ENCODE data around the gene TRIM71. TPM values are rescaled to one million over a fixed set of nuclear protein-coding genes. Genes with fewer than 3 reads are reported as not detected.
"Not testable (repeated sequence)": the region's sequence is repeated elsewhere in the genome, so short reads cannot be mapped to it uniquely, and the experiment has no call there.

Gene TRIM71
- total RNA-seq, 1 experiment from 2014 or later, result 274 TPM

GRCh38 chr3:32781211-32781968, 36.4 kb upstream of the TRIM71 start (continued):
- no peak for TF ChIP-seq AFF4 (CRISPR knock-in tag; IDR thresholded peaks at IDR 0.05; ENCODE audit: borderline replicate concordance)
- peak; percentile 65 for TF ChIP-seq CTCF (IDR thresholded peaks at IDR 0.05)
- TF ChIP-seq ZNF671 (CRISPR knock-in tag; IDR thresholded peaks at IDR 0.05), result peak; percentile 26; the same call in 1 of the 2 replicates
- no peak for TF ChIP-seq RELA (CRISPR knock-in tag; IDR thresholded peaks at IDR 0.05; ENCODE audit: borderline replicate concordance)
- no peak for TF ChIP-seq TEAD4 (CRISPR knock-in tag; IDR thresholded peaks at IDR 0.05)
- TF ChIP-seq JUN (CRISPR knock-in tag; IDR thresholded peaks at IDR 0.05), result no peak
- TF ChIP-seq NR2C2 (CRISPR knock-in tag; IDR thresholded peaks at IDR 0.05), result no peak
- no peak for TF ChIP-seq IRF1 (CRISPR knock-in tag; IDR thresholded peaks at IDR 0.05)
- no peak for TF ChIP-seq JAZF1 (CRISPR knock-in tag; IDR thresholded peaks at IDR 0.05)
- peak; percentile 78; the same call in 1 of the 2 replicates for TF ChIP-seq EMX1 (CRISPR knock-in tag; IDR thresholded peaks at IDR 0.05)
- peak; percentile 94 for TF ChIP-seq HMGA2 (CRISPR knock-in tag; IDR thresholded peaks at IDR 0.05)
- no peak for TF ChIP-seq ZNF232 (CRISPR knock-in tag; IDR thresholded peaks at IDR 0.05)
- TF ChIP-seq ZNF416 (CRISPR knock-in tag; IDR thresholded peaks at IDR 0.05), result peak; percentile 49; the same call in 1 of the 2 replicates
- TF ChIP-seq HMGXB4 (CRISPR knock-in tag; IDR thresholded peaks at IDR 0.05), result peak; percentile 81

GRCh38 chr3:32781969-32782270, 35.9 kb upstream of the TRIM71 start:
- H3K27me3 Mint-ChIP-seq (ENCODE audit: low read depth); DNase-seq (ENCODE audit: low spot score); ATAC-seq; H3K36me3 Mint-ChIP-seq; H3K9me3 Mint-ChIP-seq: not testable (repeated sequence)
- 0 out of 2 replicates have a peak, but pooled peaks have one; percentile 34 for TF ChIP-seq GTF2I (CRISPR knock-in tag; conservative IDR thresholded peaks at IDR 0.05)
- 0 out of 2 replicates have a peak, but pooled peaks have one; percentile 1 for TF ChIP-seq HMGA2 (CRISPR knock-in tag; IDR thresholded peaks at IDR 0.05)
- ChIA-PET POLR2A (interaction anchor here (1.0 to 3.4 kb wide), 6 partner anchors 31 to 88 kb away, joined by 3 to 34 read pairs (median 8); partner anchors contain the start of gene TRIM71), CTCF (interaction anchor here (0.6 to 3.6 kb wide), 14 partner anchors 23 to 272 kb away, joined by 3 to 28 read pairs (median 4); no protein-coding TSS in a partner anchor)
- Mint-ChIP-seq H3K4me1 (peaks cover 55% of the 10 kb centered on the region), H3K27ac (peak overlapping the region; percentile 91), H3K4me3 (peak overlapping the region; percentile 54)
